ENCODE measurements around the gene TNS3.

Gene TNS3

DNA sequence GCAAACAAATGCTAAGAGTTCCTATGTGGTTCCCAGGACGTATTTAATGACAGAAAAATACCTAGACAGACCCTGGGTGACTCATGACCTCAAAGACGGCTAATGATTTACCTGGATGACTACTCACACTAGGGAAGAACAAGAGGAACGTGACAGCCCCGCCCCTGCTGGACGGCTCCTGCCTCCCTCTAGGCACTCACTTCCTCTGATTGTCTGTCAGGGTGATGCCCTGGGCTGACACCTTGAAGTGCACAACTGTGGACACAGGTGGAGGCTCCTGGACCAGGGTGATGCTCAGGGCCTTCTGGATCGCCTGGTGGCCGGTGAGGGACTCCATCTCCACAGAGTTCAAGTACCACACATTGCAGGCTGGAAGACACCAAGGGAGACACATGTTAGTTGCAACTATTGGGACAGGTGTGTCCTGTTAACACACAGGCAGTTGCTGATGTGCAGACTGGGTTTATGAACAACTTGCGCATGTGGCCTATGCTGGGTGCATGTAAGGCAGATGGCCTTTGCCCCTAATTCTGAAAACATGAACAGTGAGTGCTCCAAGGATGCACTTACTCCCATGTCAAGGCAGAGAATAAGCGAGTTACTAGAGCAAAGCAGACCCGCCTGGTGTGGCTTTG, 298.3 kb downstream of the TNS3 start:
- H3K36me3 ChIP-seq (ENCODE audit: control insufficient read depth, low read depth, low read length): peaks cover 20% of the 10 kb centered on the region

DNA sequence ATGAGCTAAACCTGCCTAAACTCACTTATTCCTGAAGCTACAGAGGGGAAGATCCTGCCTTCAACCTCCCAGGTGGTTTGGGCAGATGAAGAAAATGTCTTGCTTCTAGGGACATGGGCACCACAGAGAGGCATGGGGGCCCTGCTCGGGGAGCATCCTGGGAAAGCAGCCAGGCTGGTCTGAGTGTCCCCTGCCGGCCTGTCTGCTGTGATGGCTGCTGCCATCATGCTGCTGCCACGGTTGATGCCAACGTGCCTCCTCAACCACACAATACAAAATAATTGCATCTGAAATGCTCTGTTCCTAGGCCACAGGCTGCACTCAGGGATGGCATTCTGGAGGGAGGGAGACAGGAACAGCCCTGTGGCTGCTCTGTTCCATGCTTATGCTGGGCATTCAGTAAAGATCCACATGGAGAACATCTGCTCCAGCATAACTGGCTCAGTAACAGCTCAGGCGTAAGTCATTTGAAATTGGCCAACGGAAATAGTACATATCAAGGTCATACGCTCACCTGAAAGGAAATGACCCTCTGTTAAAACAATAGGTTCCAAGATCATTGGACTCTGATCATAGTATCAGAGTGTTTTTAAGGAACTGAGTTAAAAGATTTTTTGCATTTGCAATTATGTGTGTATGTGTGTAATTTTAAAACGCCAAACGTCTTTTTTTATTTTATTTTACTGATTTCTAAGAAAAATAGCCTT, 299.0 kb downstream of the TNS3 start:
- Histone ChIP-seq H3K27ac (ENCODE audit: low read length) (no peak overlapping the region), H3K4me3 (ENCODE audit: low read length) (no peak overlapping the region), H3K36me3 (ENCODE audit: control insufficient read depth, low read depth, low read length) (peaks cover 20% of the 10 kb centered on the region), H3K27me3 (ENCODE audit: control insufficient read depth, insufficient read depth, low read length) (no peaks in the 10 kb centered on the region), H3K9ac (ENCODE audit: low read length) (no peak overlapping the region), H3K9me3 (ENCODE audit: control insufficient read depth, low read depth, low read length) (no peaks in the 10 kb centered on the region), H3K4me1 (ENCODE audit: control insufficient read depth, low read depth, low read length) (no peaks in the 10 kb centered on the region)

More for the DNA sequence above, 298.3 kb downstream of the TNS3 start:
- Histone ChIP-seq H3K27ac (ENCODE audit: low read length) (no peak overlapping the region), H3K4me1 (ENCODE audit: control insufficient read depth, low read depth, low read length) (no peaks in the 10 kb centered on the region), H3K9me3 (ENCODE audit: control insufficient read depth, low read depth, low read length) (no peaks in the 10 kb centered on the region), H3K9ac (ENCODE audit: low read length) (no peak overlapping the region), H3K27me3 (ENCODE audit: control insufficient read depth, insufficient read depth, low read length) (no peaks in the 10 kb centered on the region), H3K4me3 (ENCODE audit: low read length) (no peak overlapping the region)

DNA sequence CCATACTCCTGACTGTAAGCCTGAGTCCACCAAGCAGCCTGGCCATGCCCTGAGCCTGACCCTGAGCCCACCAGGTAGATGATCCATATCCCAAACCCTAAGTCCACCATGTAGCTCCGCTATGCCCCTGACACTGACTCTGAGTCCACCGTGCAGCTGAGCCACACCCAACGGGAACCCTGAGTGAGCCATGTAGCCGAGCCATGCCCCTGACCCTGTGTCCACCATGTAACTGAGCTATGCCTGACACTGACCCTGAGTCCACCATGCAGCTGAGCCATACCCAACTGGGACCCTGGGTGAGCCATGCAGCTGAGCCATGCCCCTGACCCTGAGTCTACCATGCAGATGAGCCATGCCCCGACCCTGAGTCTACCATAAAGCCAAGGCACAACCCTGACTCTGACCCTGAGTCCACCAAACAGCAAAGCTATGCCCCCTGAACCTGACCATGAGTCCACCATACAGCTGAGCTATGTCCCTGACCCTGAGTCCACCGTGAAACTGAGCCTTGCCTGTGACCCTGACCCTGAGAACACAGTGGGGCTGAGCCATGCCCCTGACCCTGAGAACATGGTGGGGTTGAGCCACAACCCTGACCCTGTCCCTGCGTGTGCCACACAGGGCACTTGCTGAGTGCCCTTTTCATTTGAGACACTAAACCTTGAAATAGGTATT, 299.8 kb downstream of the TNS3 start:
- Histone ChIP-seq H3K4me3 (ENCODE audit: low read length) (no peak overlapping the region), H3K27me3 (ENCODE audit: control insufficient read depth, insufficient read depth, low read length) (no peaks in the 10 kb centered on the region), H3K27ac (ENCODE audit: low read length) (no peak overlapping the region), H3K36me3 (ENCODE audit: control insufficient read depth, low read depth, low read length) (peaks cover 20% of the 10 kb centered on the region), H3K9ac (ENCODE audit: low read length) (no peak overlapping the region), H3K9me3 (ENCODE audit: control insufficient read depth, low read depth, low read length) (no peaks in the 10 kb centered on the region), H3K4me1 (ENCODE audit: control insufficient read depth, low read depth, low read length) (no peaks in the 10 kb centered on the region)

DNA sequence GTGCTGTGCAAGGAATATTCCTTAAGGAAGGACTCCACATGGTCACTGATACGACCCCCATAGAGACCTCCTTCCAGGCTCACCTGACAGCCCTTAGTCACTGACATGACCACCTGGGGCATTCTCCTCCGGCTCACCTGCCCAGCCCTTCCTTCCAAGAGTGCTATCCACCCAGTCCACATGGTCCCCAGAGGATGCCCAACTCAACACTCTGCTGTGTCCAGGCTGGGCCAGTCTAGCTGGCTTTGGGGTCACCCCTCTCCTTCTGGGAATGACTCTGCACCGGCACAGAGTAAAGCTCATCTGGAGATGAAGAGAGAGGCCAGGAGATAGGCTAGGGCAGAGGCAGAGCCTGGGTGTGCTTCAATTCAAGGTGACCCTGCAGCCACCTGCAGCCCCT, 300.8 kb downstream of the TNS3 start:
- Histone ChIP-seq H3K27ac (ENCODE audit: low read length) (no peak overlapping the region), H3K9me3 (ENCODE audit: control insufficient read depth, low read depth, low read length) (no peaks in the 10 kb centered on the region), H3K36me3 (ENCODE audit: control insufficient read depth, low read depth, low read length) (peaks cover 20% of the 10 kb centered on the region), H3K9ac (ENCODE audit: low read length) (no peak overlapping the region), H3K4me3 (ENCODE audit: low read length) (no peak overlapping the region), H3K4me1 (ENCODE audit: control insufficient read depth, low read depth, low read length) (no peaks in the 10 kb centered on the region), H3K27me3 (ENCODE audit: control insufficient read depth, insufficient read depth, low read length) (no peaks in the 10 kb centered on the region)

DNA sequence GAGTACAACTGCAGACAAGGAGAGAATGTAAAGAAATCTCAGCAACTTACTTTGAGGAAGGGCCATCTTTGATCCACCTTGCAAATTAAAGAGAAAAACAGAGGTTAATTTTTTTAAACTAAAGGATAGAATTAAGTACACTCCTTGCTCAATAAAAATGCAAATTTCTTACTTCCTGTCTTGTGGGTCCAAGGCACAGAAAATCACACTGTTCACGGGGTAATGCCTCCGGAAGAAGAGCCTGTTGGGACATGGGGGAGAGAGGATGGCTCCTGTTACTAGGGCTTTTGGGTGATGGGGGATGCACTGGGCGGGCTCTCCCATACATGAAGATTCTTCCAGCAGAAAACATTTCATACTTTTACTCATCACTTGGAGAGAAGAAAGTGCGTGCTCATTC, 301.8 kb downstream of the TNS3 start:
- no peak overlapping the region for H3K4me3 ChIP-seq (ENCODE audit: low read length)
- peaks cover 20% of the 10 kb centered on the region for H3K36me3 ChIP-seq (ENCODE audit: control insufficient read depth, low read depth, low read length)
- no peaks in the 10 kb centered on the region for H3K9me3 ChIP-seq (ENCODE audit: control insufficient read depth, low read depth, low read length)
- no peaks in the 10 kb centered on the region for H3K27me3 ChIP-seq (ENCODE audit: control insufficient read depth, insufficient read depth, low read length)
- H3K4me1 ChIP-seq (ENCODE audit: control insufficient read depth, low read depth, low read length): no peaks in the 10 kb centered on the region
- no peak overlapping the region for H3K27ac ChIP-seq (ENCODE audit: low read length)
- no peak overlapping the region for H3K9ac ChIP-seq (ENCODE audit: low read length)

- H3K9ac ChIP-seq (ENCODE audit: low read length): no peak overlapping the region
- H3K4me1 ChIP-seq (ENCODE audit: control insufficient read depth, low read depth, low read length): no peaks in the 10 kb centered on the region
- no peaks in the 10 kb centered on the region for H3K27me3 ChIP-seq (ENCODE audit: control insufficient read depth, insufficient read depth, low read length)
- no peak overlapping the region for H3K4me3 ChIP-seq (ENCODE audit: low read length)
- H3K9me3 ChIP-seq (ENCODE audit: control insufficient read depth, low read depth, low read length): no peaks in the 10 kb centered on the region
- H3K27ac ChIP-seq (ENCODE audit: low read length): no peak overlapping the region
- H3K36me3 ChIP-seq (ENCODE audit: control insufficient read depth, low read depth, low read length): peaks cover 11% of the 10 kb centered on the region
These were observed 303.9 kb downstream of the TNS3 start for GRCh38 chr7:47278043-47278442.

DNA sequence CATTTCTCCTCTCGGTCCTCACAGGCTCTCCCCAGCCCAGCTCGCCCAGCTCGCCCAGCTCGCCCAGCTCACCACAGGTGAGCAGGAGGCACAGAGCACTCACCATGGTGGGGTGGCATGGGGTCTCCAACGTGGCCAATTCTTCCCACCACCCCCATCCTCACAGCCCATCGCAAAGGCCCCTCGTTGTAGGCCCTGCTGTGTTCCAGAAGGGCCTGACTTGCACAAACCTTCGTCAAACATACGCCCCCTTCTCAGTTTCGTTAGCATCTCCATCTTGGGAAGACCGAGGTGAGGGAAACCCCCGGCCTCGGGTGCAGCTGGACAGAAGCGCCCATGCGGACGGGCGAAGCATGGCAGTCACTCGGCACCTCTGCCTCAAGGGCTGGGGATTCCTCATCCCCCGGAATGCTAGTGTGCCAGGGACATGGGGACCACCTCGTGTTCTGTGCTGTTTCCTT, 304.6 kb downstream of the TNS3 start:
- H3K27ac ChIP-seq (ENCODE audit: low read length): no peak overlapping the region
- H3K36me3 ChIP-seq (ENCODE audit: control insufficient read depth, low read depth, low read length): peaks cover 4% of the 10 kb centered on the region
- H3K9ac ChIP-seq (ENCODE audit: low read length): no peak overlapping the region
- no peaks in the 10 kb centered on the region for H3K9me3 ChIP-seq (ENCODE audit: control insufficient read depth, low read depth, low read length)
- H3K27me3 ChIP-seq (ENCODE audit: control insufficient read depth, insufficient read depth, low read length): no peaks in the 10 kb centered on the region
- H3K4me1 ChIP-seq (ENCODE audit: control insufficient read depth, low read depth, low read length): no peaks in the 10 kb centered on the region
- no peak overlapping the region for H3K4me3 ChIP-seq (ENCODE audit: low read length)

GRCh38 chr7:47273974-47274766, 307.7 kb downstream of the TNS3 start:
- no peaks in the 10 kb centered on the region for H3K9me3 ChIP-seq (ENCODE audit: control insufficient read depth, low read depth, low read length)
- no peaks in the 10 kb centered on the region for H3K27me3 ChIP-seq (ENCODE audit: control insufficient read depth, insufficient read depth, low read length)
- no peak overlapping the region for H3K9ac ChIP-seq (ENCODE audit: low read length)
- H3K4me1 ChIP-seq (ENCODE audit: control insufficient read depth, low read depth, low read length): no peaks in the 10 kb centered on the region
- H3K4me3 ChIP-seq (ENCODE audit: low read length): no peak overlapping the region
- no peaks in the 10 kb centered on the region for H3K36me3 ChIP-seq (ENCODE audit: control insufficient read depth, low read depth, low read length)
- no peak overlapping the region for H3K27ac ChIP-seq (ENCODE audit: low read length)

DNA sequence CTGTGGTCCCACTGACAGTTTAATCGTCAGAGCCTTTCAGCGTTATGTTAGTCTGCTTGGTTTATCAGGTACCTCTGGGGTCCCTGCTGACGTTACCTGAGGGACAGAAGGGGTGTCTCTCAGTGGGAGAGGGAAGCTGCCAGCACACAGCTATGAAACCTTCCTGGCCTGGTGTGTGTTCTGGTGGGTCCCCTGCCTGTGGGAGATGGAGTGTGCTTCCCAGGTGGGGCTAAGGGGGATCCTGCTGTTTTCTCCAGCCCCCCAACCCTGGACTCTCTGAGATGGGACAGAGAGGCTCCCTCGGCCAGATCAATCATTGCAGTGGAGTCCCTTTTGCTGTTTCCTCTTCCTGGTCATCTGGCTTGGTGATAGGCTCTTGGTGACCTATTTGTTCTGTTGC, 308.8 kb downstream of the TNS3 start:
- Histone ChIP-seq H3K4me1 (ENCODE audit: control insufficient read depth, low read depth, low read length) (no peaks in the 10 kb centered on the region), H3K9me3 (ENCODE audit: control insufficient read depth, low read depth, low read length) (no peaks in the 10 kb centered on the region), H3K27me3 (ENCODE audit: control insufficient read depth, insufficient read depth, low read length) (no peaks in the 10 kb centered on the region), H3K4me3 (ENCODE audit: low read length) (no peak overlapping the region), H3K27ac (ENCODE audit: low read length) (no peak overlapping the region), H3K9ac (ENCODE audit: low read length) (no peak overlapping the region), H3K36me3 (ENCODE audit: control insufficient read depth, low read depth, low read length) (no peaks in the 10 kb centered on the region)

DNA sequence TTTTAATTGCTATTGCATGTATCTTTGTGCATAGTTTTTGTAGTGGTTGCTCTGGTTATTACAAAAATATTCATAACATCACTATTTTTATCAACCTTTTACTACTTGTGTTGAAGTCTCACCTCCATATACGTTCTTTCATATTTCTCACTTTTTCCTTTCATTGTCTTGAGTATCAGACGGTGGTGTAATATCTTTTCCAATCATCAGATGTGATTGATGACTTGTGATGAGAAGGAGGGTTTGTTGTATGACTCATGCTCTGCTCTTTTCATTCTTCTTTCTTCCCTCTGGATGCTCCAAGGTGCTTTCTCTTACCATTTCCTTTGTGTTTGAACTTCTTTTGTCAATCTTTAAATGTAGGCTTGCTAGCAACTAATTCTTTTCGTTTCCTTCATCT, 310.2 kb downstream of the TNS3 start:
- Histone ChIP-seq H3K4me1 (ENCODE audit: control insufficient read depth, low read depth, low read length) (no peaks in the 10 kb centered on the region), H3K27me3 (ENCODE audit: control insufficient read depth, insufficient read depth, low read length) (no peaks in the 10 kb centered on the region), H3K9ac (ENCODE audit: low read length) (no peak overlapping the region), H3K36me3 (ENCODE audit: control insufficient read depth, low read depth, low read length) (no peaks in the 10 kb centered on the region), H3K4me3 (ENCODE audit: low read length) (no peak overlapping the region), H3K27ac (ENCODE audit: low read length) (no peak overlapping the region), H3K9me3 (ENCODE audit: control insufficient read depth, low read depth, low read length) (no peaks in the 10 kb centered on the region)
